K562 (cell line): Measurements from ENCODE around the gene WDR27. TPM values are rescaled to one million over a fixed set of nuclear protein-coding genes. Genes with fewer than 3 reads are reported as not detected.

ENCODE experiments used
- ARNT ChIP-seq, 2 experiments: fragments of 450-650 bp; IDR thresholded peaks; 2 replicates each; pipeline ENCODE4 v1.6.1; 2016; ENCODE audit warnings: mild to moderate bottlenecking in 1 of 2
- ATF3 ChIP-seq, 2 experiments: fragments of 450-650 bp in 1 of 2; sonication (generic) in 1 of 2; formaldehyde crosslinking in 1 of 2; IDR thresholded peaks in 1 of 2; conservative IDR thresholded peaks in 1 of 2; 2 replicates each; pipeline versions ENCODE4 v1.6.1 to v1.8.1; 2016 to 2023; ENCODE audit warnings: mild to moderate bottlenecking in 2 of 2, moderate library complexity in 2 of 2, inconsistent platforms in 1 of 2, missing genetic modification reagents in 1 of 2
- CBX8 ChIP-seq: fragments of 200-600 bp; sonication (generic); IDR thresholded peaks from 2 replicates; pipeline ENCODE4 v1.6.1; 2012; ENCODE audit warnings: borderline replicate concordance, mixed run types, low read depth, mild to moderate bottlenecking, moderate library complexity, mixed read lengths, low read length, control low read depth, inconsistent platforms; ENCODE audit not compliant: poor library complexity, severe bottlenecking; ENCODE audit errors: extremely low read depth
- HMGN3 ChIP-seq: IDR thresholded peaks from 2 replicates; pipeline ENCODE4 v1.6.1; 2011; ENCODE audit warnings: borderline replicate concordance, low read depth, mild to moderate bottlenecking, mixed read lengths, low read length; ENCODE audit not compliant: insufficient read length; ENCODE audit errors: extremely low read depth
- HNRNPLL ChIP-seq: fragments of 200-400 bp; formaldehyde crosslinking; IDR thresholded peaks from 2 replicates; pipeline ENCODE4 v1.6.1; 2017; ENCODE audit warnings: low read length, low read depth, mild to moderate bottlenecking; ENCODE audit not compliant: poor library complexity, severe bottlenecking
- JUN ChIP-seq, 2 experiments: sonication (generic) in 1 of 2; formaldehyde crosslinking in 1 of 2; IDR thresholded peaks; 2 replicates each; pipeline versions ENCODE4 v1.6.1 to v1.8.0; 2012 to 2022; ENCODE audit warnings: borderline replicate concordance in 2 of 2, mild to moderate bottlenecking in 2 of 2, improper control_type of control experiment in 1 of 2, low read depth in 1 of 2, low read length in 1 of 2, missing genetic modification reagents in 1 of 2
- REST ChIP-seq, 2 experiments: fragments of 450-650 bp; formaldehyde crosslinking in 1 of 2; IDR thresholded peaks; 2 replicates each; pipeline versions ENCODE4 v1.4.0 to v1.6.1; 2014 to 2020; ENCODE audit warnings: mild to moderate bottlenecking in 2 of 2, borderline replicate concordance in 1 of 2, low read depth in 1 of 2
- TSHZ1 ChIP-seq: fragments of 250-450 bp; sonication (Bioruptor Pico); IDR thresholded peaks from 2 replicates; pipeline ENCODE4 v1.4.0; 2020; ENCODE audit warnings: mild to moderate bottlenecking, moderate library complexity
- XRCC5 ChIP-seq: fragments of 200-400 bp; formaldehyde crosslinking; IDR thresholded peaks from 2 replicates; pipeline ENCODE4 v1.6.1; 2017; ENCODE audit warnings: low read depth, mild to moderate bottlenecking, low read length
- ZNF76 ChIP-seq: fragments of 250-450 bp; sonication (Bioruptor Pico); IDR thresholded peaks from 2 replicates; pipeline ENCODE4 v1.4.0; 2020; ENCODE audit warnings: mild to moderate bottlenecking, moderate library complexity, borderline replicate concordance
- polyA plus RNA-seq, 8 experiments: library from polyadenylated mRNA; depleted of rRNA in 4 of 8; stranded (reverse) in 5 of 8; unstranded in 3 of 8; fragments of >200 nt; fragmentation: Nextera tagmentation in 2 of 8; fragmentation: Illumina TruSeq in 1 of 8; extraction: Ambion mirVana in 2 of 8; extraction: Trizol in 1 of 8; gene quantifications; 2 replicates each; pipeline versions ENCODE4 v1.2.1 to v1.2.3, GENCODE V29; 2011 to 2014; ENCODE audit warnings: inconsistent platforms in 1 of 8, missing spikeins in 1 of 8
- total RNA-seq, 7 experiments: library from RNA; depleted of rRNA in 6 of 7; stranded (reverse); fragments of >200 nt in 6 of 7; fragmentation: Illumina TruSeq in 2 of 7; extraction: Trizol in 2 of 7; gene quantifications; 2 replicates each; pipeline versions ENCODE4 v1.2.1 to v1.2.3, GENCODE V29; 2011 to 2021; ENCODE audit warnings: low replicate concordance in 1 of 7

The WDR27 gene
- total and polyA plus RNA-seq, 9 of the 15 experiments (the other 6 are each of a cell fraction or from before 2014, with no cell fraction given) = 4.3 to 77.2 (median 22.7) TPM

GRCh38 chr6:169725125-169726048 lies 23.6 kb upstream of the WDR27 start (continued):
- TF ChIP-seq REST (IDR thresholded peaks at IDR 0.05; ENCODE audit: borderline replicate concordance) (peak; percentile 36; the same call in 1 of the 2 replicates), REST (CRISPR knock-in tag; IDR thresholded peaks at IDR 0.05; ENCODE audit: low read depth) (0 out of 2 replicates have a peak, but pooled peaks have one; percentile 14), HMGN3 (peak; percentile 23), ZNF76 (CRISPR knock-in tag) (0 out of 2 replicates have a peak, but pooled peaks have one; percentile 25), ATF3 (IDR thresholded peaks at IDR 0.05) (peak; percentile 69; the same call in 1 of the 2 replicates), ATF3 (CRISPR knock-in tag; conservative IDR thresholded peaks at IDR 0.05) (no peak), JUN (IDR thresholded peaks at IDR 0.05; ENCODE audit: borderline replicate concordance, low read depth, low read length) (peak; percentile 82), JUN (CRISPR knock-in tag; IDR thresholded peaks at IDR 0.05; ENCODE audit: borderline replicate concordance) (no peak), XRCC5 (peak; percentile 62; the same call in 1 of the 2 replicates), ARNT (IDR thresholded peaks at IDR 0.05) (peak in 1 of 2 experiments; percentile 47; a peak in 1 of 4 replicates), TSHZ1 (CRISPR knock-in tag) (no peak), CBX8 (no peak), HNRNPLL (peak; percentile 49)
